Measurements from ENCODE around the gene MORN3.

DNA sequence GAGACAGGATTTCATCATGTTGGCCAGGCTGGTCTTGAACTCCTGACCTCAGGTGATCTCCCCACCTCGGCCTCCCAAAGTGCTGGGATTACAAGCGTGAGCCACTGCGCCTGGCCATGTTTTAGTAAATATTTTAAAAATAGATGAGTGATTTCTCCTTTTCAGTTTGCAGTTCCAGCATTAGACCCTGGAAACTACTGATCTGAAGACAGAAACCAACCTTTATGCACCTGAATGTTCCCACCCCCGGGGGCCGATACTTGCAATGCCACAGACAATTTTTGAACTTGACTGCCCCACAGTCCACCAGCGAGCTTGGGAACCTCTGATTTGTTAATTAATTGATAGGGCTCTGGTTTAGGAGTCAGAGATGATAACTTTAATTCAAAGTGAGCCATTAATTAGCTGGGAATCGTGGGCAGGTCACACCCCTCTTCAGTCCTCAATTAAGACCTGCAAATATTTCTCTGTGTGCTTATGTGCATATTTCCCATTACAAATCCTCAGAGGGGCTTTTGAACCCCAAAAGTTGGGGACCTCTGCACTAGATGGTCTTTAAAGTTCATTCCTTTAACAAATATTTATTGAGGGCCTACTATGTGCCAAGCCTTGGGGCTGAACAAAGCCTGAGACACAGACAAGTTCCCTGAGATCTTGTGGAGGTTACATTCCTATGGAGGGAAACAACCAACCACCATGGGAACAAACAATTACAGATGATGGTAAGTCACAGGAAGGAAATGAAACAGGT lies 39.0 kb upstream of the MORN3 start:
- TF ChIP-seq, protein P1, sequence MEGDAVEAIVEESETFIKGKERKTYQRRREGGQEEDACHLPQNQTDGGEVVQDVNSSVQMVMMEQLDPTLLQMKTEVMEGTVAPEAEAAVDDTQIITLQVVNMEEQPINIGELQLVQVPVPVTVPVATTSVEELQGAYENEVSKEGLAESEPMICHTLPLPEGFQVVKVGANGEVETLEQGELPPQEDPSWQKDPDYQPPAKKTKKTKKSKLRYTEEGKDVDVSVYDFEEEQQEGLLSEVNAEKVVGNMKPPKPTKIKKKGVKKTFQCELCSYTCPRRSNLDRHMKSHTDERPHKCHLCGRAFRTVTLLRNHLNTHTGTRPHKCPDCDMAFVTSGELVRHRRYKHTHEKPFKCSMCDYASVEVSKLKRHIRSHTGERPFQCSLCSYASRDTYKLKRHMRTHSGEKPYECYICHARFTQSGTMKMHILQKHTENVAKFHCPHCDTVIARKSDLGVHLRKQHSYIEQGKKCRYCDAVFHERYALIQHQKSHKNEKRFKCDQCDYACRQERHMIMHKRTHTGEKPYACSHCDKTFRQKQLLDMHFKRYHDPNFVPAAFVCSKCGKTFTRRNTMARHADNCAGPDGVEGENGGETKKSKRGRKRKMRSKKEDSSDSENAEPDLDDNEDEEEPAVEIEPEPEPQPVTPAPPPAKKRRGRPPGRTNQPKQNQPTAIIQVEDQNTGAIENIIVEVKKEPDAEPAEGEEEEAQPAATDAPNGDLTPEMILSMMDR (IDR thresholded peaks at IDR 0.05), result no peak
- TF ChIP-seq POLR2A (IDR thresholded peaks at IDR 0.05), result no peak
